NOMO-1 (cell line): ENCODE results near the gene PHB1.
"Not testable (repeated sequence)": the region's sequence is repeated elsewhere in the genome, so short reads cannot be mapped to it uniquely, and the experiment has no call there.

ENCODE experiments used
- DNase-seq, 2 experiments: peaks; one replicate each; lab custom pipeline; 2025; ENCODE audit not compliant: unreplicated experiment in 2 of 2; lab: John Stamatoyannopoulos, UW

The PHB1 gene

GRCh38 chr17:49439673-49440571, 25.2 kb upstream of the PHB1 start:
- DNase-seq, result no peak

- DNase-seq, result no peak
These were observed 24.6 kb upstream of the PHB1 start for GRCh38 chr17:49439305-49439672.

GRCh38 chr17:49438436-49439278, 24.0 kb upstream of the PHB1 start:
- peak; percentile 52 to 63 for DNase-seq

GRCh38 chr17:49437696-49438435, 23.2 kb upstream of the PHB1 start:
- DNase-seq, result no peak

GRCh38 chr17:49436174-49436573, 21.5 kb upstream of the PHB1 start:
- DNase-seq, result no peak

GRCh38 chr17:49435671-49436029, 21.0 kb upstream of the PHB1 start:
- no peak for DNase-seq

GRCh38 chr17:49434821-49435670, 20.4 kb upstream of the PHB1 start:
- DNase-seq, result peak; percentile 9 to 36

GRCh38 chr17:49433000-49433694, 18.5 kb upstream of the PHB1 start:
- no peak for DNase-seq

GRCh38 chr17:49431743-49432142, 17.1 kb upstream of the PHB1 start:
- no peak for DNase-seq

GRCh38 chr17:49425004-49425286, 10.3 kb upstream of the PHB1 start:
- DNase-seq, result no peak

GRCh38 chr17:49424276-49425003, 9.8 kb upstream of the PHB1 start:
- not testable (repeated sequence) for DNase-seq

GRCh38 chr17:49422714-49423113, 8.0 kb upstream of the PHB1 start:
- DNase-seq, result no peak

GRCh38 chr17:49419761-49420160, 5.1 kb upstream of the PHB1 start:
- not testable (repeated sequence) for DNase-seq

- not testable (repeated sequence) for DNase-seq
These were observed 4.4 kb upstream of the PHB1 start for GRCh38 chr17:49418754-49419740.

GRCh38 chr17:49414271-49414621, 436 bp downstream of the PHB1 start:
- DNase-seq, result no peak

GRCh38 chr17:49409066-49409465, 5.6 kb downstream of the PHB1 start:
- DNase-seq, result no peak

- DNase-seq, result peak; percentile 38 to 61
These were observed 6.6 kb downstream of the PHB1 start for GRCh38 chr17:49407981-49408501.

- no peak for DNase-seq
These were observed 7.6 kb downstream of the PHB1 start for GRCh38 chr17:49407086-49407485.
